ENCODE measurements around the gene ABCF3. TPM values are rescaled to one million over a fixed set of nuclear protein-coding genes. Genes with fewer than 3 reads are reported as not detected.

Gene ABCF3
- total RNA-seq, 1 experiment from 2014 or later: 56.1 TPM

GRCh38 chr3:184234224-184234623, 48.2 kb downstream of the ABCF3 start:
- Histone ChIP-seq H2BK120ac (ENCODE audit: low read depth, low read length, poor library complexity, severe bottlenecking) (no peak overlapping the region), H3K4me1 (ENCODE audit: insufficient read depth, low read length) (no peaks in the 10 kb centered on the region), H3K4me2 (ENCODE audit: insufficient read depth, insufficient read length, low read length) (no peak overlapping the region), H3K79me1 (ENCODE audit: insufficient read depth, low read depth, low read length, poor library complexity, severe bottlenecking) (no peaks in the 10 kb centered on the region), H4K8ac (replicated peaks; ENCODE audit: insufficient read length, low read depth, low read length) (no peak overlapping the region), H2BK20ac (ENCODE audit: low read depth, low read length, poor library complexity, severe bottlenecking) (no peak overlapping the region), H2BK15ac (ENCODE audit: low read depth, low read length) (no peak overlapping the region), H3K27ac (ENCODE audit: insufficient read length, low read depth, low read length) (no peak overlapping the region), H3K79me2 (ENCODE audit: insufficient read depth, low read length) (no peaks in the 10 kb centered on the region), H3K18ac (ENCODE audit: insufficient read length, low read depth, low read length) (no peak overlapping the region), H2AFZ (ENCODE audit: low read length) (no peak overlapping the region), H2BK12ac (ENCODE audit: insufficient read length, low read depth, low read length) (no peak overlapping the region), H3K14ac (ENCODE audit: insufficient read depth, low read length) (no peak overlapping the region), H4K5ac (ENCODE audit: insufficient read length, low read depth, low read length) (no peak overlapping the region), H3K23ac (ENCODE audit: insufficient read length, low read depth, low read length) (no peak overlapping the region), H3K9me3 (ENCODE audit: control insufficient read depth, low read depth, low read length) (no peaks in the 10 kb centered on the region), H3K56ac (ENCODE audit: insufficient read length, low read depth, low read length) (no peak overlapping the region), H2AK5ac (ENCODE audit: insufficient read length, low read length) (no peak overlapping the region), H3K4ac (ENCODE audit: low read depth, low read length) (no peak overlapping the region), H3T11ph (ENCODE audit: low read length) (no peak overlapping the region), H4K91ac (ENCODE audit: insufficient read length, low read depth, low read length) (no peak overlapping the region), H3K9ac (ENCODE audit: extremely low read depth, insufficient read length, low read length) (no peak overlapping the region), H3K27me3 (ENCODE audit: insufficient read depth, low read length) (peaks cover 27% of the 10 kb centered on the region), H3K23me2 (ENCODE audit: insufficient read length, low read depth, low read length, poor library complexity, severe bottlenecking) (peaks cover 15% of the 10 kb centered on the region), H2BK5ac (ENCODE audit: insufficient read length, low read length) (no peak overlapping the region), H4K20me1 (ENCODE audit: control insufficient read depth, insufficient read depth, insufficient read length) (no peaks in the 10 kb centered on the region)
- DNase-seq: no peak
- no peaks in the 10 kb centered on the region for H3K9me3 Mint-ChIP-seq
- WGBS (ENCODE audit: extremely low coverage, insufficient read length, low lambda C conversion rate): no CpG with 5 or more reads among the region's 4 CpGs
- no peak overlapping the region for H3K4me3 Mint-ChIP-seq
- H3K4me1 Mint-ChIP-seq: peaks cover 0 to 8% of the 10 kb centered on the region in 2 experiments; a peak in 3 of 4 replicates
- peaks cover 41% of the 10 kb centered on the region for H3K27me3 Mint-ChIP-seq (ENCODE audit: low read depth)
- no peaks in the 10 kb centered on the region; a peak in 1 of 7 replicates for H3K36me3 Mint-ChIP-seq (ENCODE audit: insufficient read depth in 1 of 3, low read depth in 3 of 3)
- no peak overlapping the region for H3K27ac Mint-ChIP-seq
- TF ChIP-seq, protein P1, sequence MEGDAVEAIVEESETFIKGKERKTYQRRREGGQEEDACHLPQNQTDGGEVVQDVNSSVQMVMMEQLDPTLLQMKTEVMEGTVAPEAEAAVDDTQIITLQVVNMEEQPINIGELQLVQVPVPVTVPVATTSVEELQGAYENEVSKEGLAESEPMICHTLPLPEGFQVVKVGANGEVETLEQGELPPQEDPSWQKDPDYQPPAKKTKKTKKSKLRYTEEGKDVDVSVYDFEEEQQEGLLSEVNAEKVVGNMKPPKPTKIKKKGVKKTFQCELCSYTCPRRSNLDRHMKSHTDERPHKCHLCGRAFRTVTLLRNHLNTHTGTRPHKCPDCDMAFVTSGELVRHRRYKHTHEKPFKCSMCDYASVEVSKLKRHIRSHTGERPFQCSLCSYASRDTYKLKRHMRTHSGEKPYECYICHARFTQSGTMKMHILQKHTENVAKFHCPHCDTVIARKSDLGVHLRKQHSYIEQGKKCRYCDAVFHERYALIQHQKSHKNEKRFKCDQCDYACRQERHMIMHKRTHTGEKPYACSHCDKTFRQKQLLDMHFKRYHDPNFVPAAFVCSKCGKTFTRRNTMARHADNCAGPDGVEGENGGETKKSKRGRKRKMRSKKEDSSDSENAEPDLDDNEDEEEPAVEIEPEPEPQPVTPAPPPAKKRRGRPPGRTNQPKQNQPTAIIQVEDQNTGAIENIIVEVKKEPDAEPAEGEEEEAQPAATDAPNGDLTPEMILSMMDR (conservative IDR thresholded peaks at IDR 0.05): no peak
